GM23338 (cell line): ENCODE results near the gene ITGB5.

Experiments
- CREB1 ChIP-seq: fragments of 250-450 bp; sonication (Bioruptor Pico); IDR thresholded peaks from 2 replicates; pipeline ENCODE4 v1.5.0; 2020; ENCODE audit warnings: low read depth, mild to moderate bottlenecking, moderate library complexity
- EZH2 ChIP-seq: fragments of 200-600 bp; sonication (generic); IDR thresholded peaks from one replicate; pipeline ENCODE4 v1.8.0; 2017; ENCODE audit warnings: antibody characterized with exemption, mild to moderate bottlenecking, low read depth; ENCODE audit not compliant: unreplicated experiment
- EZH2phosphoT487 ChIP-seq: fragments of 200-600 bp; sonication (generic); IDR thresholded peaks from one replicate; pipeline ENCODE4 v1.8.1; 2018; ENCODE audit warnings: antibody characterized with exemption; ENCODE audit not compliant: unreplicated experiment
- JUNB ChIP-seq: IDR thresholded peaks from one replicate; pipeline ENCODE4 v1.6.1; 2016; ENCODE audit warnings: antibody characterized with exemption; ENCODE audit not compliant: unreplicated experiment
- POLR2AphosphoS5 ChIP-seq: IDR thresholded peaks from 2 replicates; pipeline ENCODE4 v1.6.1; 2016; ENCODE audit warnings: antibody characterized with exemption, low read depth
- REST ChIP-seq: IDR thresholded peaks from one replicate; pipeline ENCODE4 v1.6.1; 2018; ENCODE audit warnings: antibody characterized with exemption; ENCODE audit not compliant: unreplicated experiment
- TF ChIP-seq, protein P1 (sequence below), 2 experiments: fragments of 200-600 bp in 1 of 2; sonication (generic) in 1 of 2; conservative IDR thresholded peaks; 2 replicates each; pipeline versions ENCODE4 v1.5.1 to v1.6.1; 2016 to 2017; ENCODE audit warnings: antibody characterized with exemption in 2 of 2, low read depth in 2 of 2, mild to moderate bottlenecking in 2 of 2, moderate library complexity in 1 of 2

DNA sequence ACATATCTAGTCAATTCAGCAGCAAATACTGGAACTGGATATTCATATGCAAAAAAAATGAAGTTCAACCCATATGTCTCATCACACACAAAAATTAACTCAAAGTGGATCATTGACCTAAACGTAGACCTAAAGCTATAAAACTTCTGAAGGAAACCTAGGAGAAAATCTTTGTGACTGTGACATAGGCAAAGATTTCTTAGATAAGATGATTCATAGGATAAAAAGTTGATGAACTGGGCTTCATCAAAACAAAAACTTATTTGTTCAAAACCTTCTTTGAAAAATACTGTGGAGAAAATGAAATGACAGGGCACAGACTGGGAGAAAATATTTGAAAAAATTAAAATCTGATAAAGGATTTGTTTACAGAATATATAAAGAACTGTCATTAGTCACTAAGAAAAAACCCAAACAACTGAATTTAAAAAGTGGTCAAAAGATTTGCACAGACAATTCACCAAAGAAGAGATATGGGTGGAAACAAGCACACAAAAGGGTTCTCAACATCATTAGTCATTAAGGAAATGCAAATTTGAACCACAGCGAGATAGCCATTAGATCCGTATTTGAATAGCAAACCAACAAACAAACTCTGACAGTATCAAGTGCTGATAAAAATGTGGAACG lies 62.8 kb downstream of the ITGB5 start:
- TF ChIP-seq EZH2 = no peak
- TF ChIP-seq, protein P1, sequence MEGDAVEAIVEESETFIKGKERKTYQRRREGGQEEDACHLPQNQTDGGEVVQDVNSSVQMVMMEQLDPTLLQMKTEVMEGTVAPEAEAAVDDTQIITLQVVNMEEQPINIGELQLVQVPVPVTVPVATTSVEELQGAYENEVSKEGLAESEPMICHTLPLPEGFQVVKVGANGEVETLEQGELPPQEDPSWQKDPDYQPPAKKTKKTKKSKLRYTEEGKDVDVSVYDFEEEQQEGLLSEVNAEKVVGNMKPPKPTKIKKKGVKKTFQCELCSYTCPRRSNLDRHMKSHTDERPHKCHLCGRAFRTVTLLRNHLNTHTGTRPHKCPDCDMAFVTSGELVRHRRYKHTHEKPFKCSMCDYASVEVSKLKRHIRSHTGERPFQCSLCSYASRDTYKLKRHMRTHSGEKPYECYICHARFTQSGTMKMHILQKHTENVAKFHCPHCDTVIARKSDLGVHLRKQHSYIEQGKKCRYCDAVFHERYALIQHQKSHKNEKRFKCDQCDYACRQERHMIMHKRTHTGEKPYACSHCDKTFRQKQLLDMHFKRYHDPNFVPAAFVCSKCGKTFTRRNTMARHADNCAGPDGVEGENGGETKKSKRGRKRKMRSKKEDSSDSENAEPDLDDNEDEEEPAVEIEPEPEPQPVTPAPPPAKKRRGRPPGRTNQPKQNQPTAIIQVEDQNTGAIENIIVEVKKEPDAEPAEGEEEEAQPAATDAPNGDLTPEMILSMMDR (conservative IDR thresholded peaks at IDR 0.05; ENCODE audit: low read depth in 2 of 2) = no peak
- no peak for TF ChIP-seq POLR2AphosphoS5
- no peak for TF ChIP-seq EZH2phosphoT487
- no peak for TF ChIP-seq CREB1 (CRISPR knock-in tag)
- TF ChIP-seq JUNB = no peak
- TF ChIP-seq REST = no peak
